WTC11 (cell line): ENCODE measurements around the gene CIDEC. TPM values are rescaled to one million over a fixed set of nuclear protein-coding genes. Genes with fewer than 3 reads are reported as not detected.

Source experiments
- ATAC-seq: fragments of 200-7000 bp; cut with Tn5 transposase; 2 replicates; pipeline ENCODE4 v1.10.0; 2021; ENCODE audit warnings: mild to moderate bottlenecking, moderate library complexity
- CTCF ChIA-PET: fragments of 300-600 bp; sonication (Branson Sonifier 250); formaldehyde crosslinking; loops from one replicate; lab custom pipeline; 2021; ENCODE audit warnings: antibody characterized with exemption; lab: Charles Lee
- POLR2A ChIA-PET: fragments of 350-600 bp; sonication (Branson Sonifier 250); formaldehyde crosslinking; loops from one replicate; lab custom pipeline; 2021; ENCODE audit warnings: antibody characterized with exemption; lab: Charles Lee
- DNase-seq: peaks from one replicate; pipeline ENCODE4 v3.0.0; 2021; ENCODE audit warnings: low spot score
- H3K27ac Mint-ChIP-seq: 2 replicates; pipeline ENCODE4 v1.8.0; 2021; ENCODE audit warnings: mixed read lengths
- H3K27me3 Mint-ChIP-seq: 2 replicates; pipeline ENCODE4 v1.8.0; 2021; ENCODE audit warnings: low read depth, mild to moderate bottlenecking, moderate library complexity, mixed read lengths
- H3K36me3 Mint-ChIP-seq: 2 replicates; pipeline ENCODE4 v1.8.0; 2021; ENCODE audit warnings: mixed read lengths
- H3K4me1 Mint-ChIP-seq: 2 replicates; pipeline ENCODE4 v1.8.0; 2022; ENCODE audit warnings: mixed read lengths
- H3K4me3 Mint-ChIP-seq: 2 replicates; pipeline ENCODE4 v1.8.0; 2021; ENCODE audit warnings: mild to moderate bottlenecking, moderate library complexity, mixed read lengths
- H3K9me3 Mint-ChIP-seq: 2 replicates; pipeline ENCODE4 v1.8.0; 2021; ENCODE audit warnings: mixed read lengths
- CREM ChIP-seq: sonication (generic); formaldehyde crosslinking; IDR thresholded peaks from 2 replicates; pipeline ENCODE4 v1.8.1; 2022; ENCODE audit warnings: mild to moderate bottlenecking, missing genetic modification reagents, moderate library complexity
- EMX1 ChIP-seq: fragments of 250-450 bp; sonication (Bioruptor Pico); IDR thresholded peaks from 2 replicates; pipeline ENCODE4 v1.8.0; 2021; ENCODE audit warnings: mild to moderate bottlenecking
- GABPB1 ChIP-seq: sonication (generic); formaldehyde crosslinking; IDR thresholded peaks from 2 replicates; pipeline ENCODE4 v1.8.1; 2023; ENCODE audit warnings: mild to moderate bottlenecking, missing genetic modification reagents
- GTF2I ChIP-seq: fragments of 250-450 bp; sonication (Bioruptor Pico); conservative IDR thresholded peaks from 2 replicates; pipeline ENCODE4 v1.4.0; 2021; ENCODE audit warnings: mild to moderate bottlenecking
- MYBL2 ChIP-seq: sonication (generic); formaldehyde crosslinking; IDR thresholded peaks from 2 replicates; pipeline ENCODE4 v1.8.1; 2023; ENCODE audit warnings: mild to moderate bottlenecking, moderate library complexity, missing genetic modification reagents
- NR1H2 ChIP-seq: sonication (generic); formaldehyde crosslinking; IDR thresholded peaks from 2 replicates; pipeline ENCODE4 v1.9.0; 2021; ENCODE audit warnings: mild to moderate bottlenecking, moderate library complexity, missing genetic modification reagents
- SMAD3 ChIP-seq: sonication (generic); formaldehyde crosslinking; IDR thresholded peaks from 2 replicates; pipeline ENCODE4 v1.8.0; 2022; ENCODE audit warnings: missing genetic modification reagents, mild to moderate bottlenecking, borderline replicate concordance
- TEAD4 ChIP-seq: sonication (generic); formaldehyde crosslinking; IDR thresholded peaks from 2 replicates; pipeline ENCODE4 v1.8.0; 2022; ENCODE audit warnings: mild to moderate bottlenecking, missing genetic modification reagents
- TP53 ChIP-seq: sonication (generic); formaldehyde crosslinking; IDR thresholded peaks from 2 replicates; pipeline ENCODE4 v1.8.1; 2023; ENCODE audit warnings: mild to moderate bottlenecking, missing genetic modification reagents
- ZNF317 ChIP-seq: sonication (generic); formaldehyde crosslinking; IDR thresholded peaks from 2 replicates; pipeline ENCODE4 v1.8.1; 2023; ENCODE audit warnings: low read depth, mild to moderate bottlenecking, moderate library complexity, missing genetic modification reagents, borderline replicate concordance
- total RNA-seq: library from RNA; stranded (reverse); gene quantifications from 3 replicates; pipeline ENCODE4 v1.2.3, GENCODE V29; 2021
- TF ChIP-seq, protein P1 (sequence below): sonication (generic); formaldehyde crosslinking; IDR thresholded peaks from 2 replicates; pipeline ENCODE4 v1.8.0; 2023; ENCODE audit warnings: missing genetic modification reagents, mild to moderate bottlenecking, borderline replicate concordance
- TF ChIP-seq, protein P2 (sequence below): sonication (generic); formaldehyde crosslinking; IDR thresholded peaks from 2 replicates; pipeline ENCODE4 v1.8.1; 2022; ENCODE audit warnings: mild to moderate bottlenecking, missing genetic modification reagents, moderate library complexity, borderline replicate concordance
- TF ChIP-seq, protein P3 (sequence below): fragments of 250-450 bp; sonication (Bioruptor Pico); IDR thresholded peaks from 2 replicates; pipeline ENCODE4 v2.1.2; 2022; ENCODE audit warnings: mild to moderate bottlenecking, moderate library complexity
- TF ChIP-seq, protein P4 (sequence below): sonication (generic); formaldehyde crosslinking; IDR thresholded peaks from 2 replicates; pipeline ENCODE4 v1.8.0; 2022; ENCODE audit warnings: mild to moderate bottlenecking, missing genetic modification reagents
- TF ChIP-seq, protein P5 (sequence below): fragments of 250-450 bp; sonication (Bioruptor Pico); IDR thresholded peaks from 2 replicates; pipeline ENCODE4 v1.8.0; 2021; ENCODE audit warnings: mild to moderate bottlenecking

CIDEC gene
- total RNA-seq, 1 experiment from 2014 or later: not detected

DNA sequence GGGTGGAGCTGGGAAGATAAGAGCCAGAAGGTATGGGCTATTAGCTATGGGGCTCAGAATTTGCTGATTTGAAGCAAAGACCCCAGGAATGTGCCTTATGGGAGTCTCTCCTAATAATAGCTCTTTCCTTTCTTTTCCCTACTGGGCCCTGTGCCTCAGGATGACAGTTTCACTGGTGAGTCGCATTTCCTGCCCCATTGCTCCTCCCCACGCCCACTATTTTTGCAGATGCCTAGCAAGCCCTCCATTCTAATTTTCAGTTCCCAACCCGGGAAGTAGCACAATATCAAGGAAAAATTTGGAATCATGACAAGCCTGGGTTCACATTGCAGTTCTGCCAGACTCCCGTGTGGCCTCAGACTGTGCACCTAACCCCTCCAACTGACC lies 23.2 kb upstream of the CIDEC start:
- Mint-ChIP-seq H3K27ac (no peak overlapping the region), H3K9me3 (no peaks in the 10 kb centered on the region), H3K27me3 (no peaks in the 10 kb centered on the region; the same call in 1 of the 2 replicates), H3K36me3 (no peaks in the 10 kb centered on the region), H3K4me1 (peaks cover 19% of the 10 kb centered on the region), H3K4me3 (peak overlapping the region; percentile 40)
- ChIA-PET CTCF (interaction anchor here (0.7 to 2.0 kb wide), 7 partner anchors 12 to 121 kb away, joined by 3 to 13 read pairs (median 4); no protein-coding TSS in a partner anchor), POLR2A (interaction anchor here (1.3 to 1.6 kb wide), 2 partner anchors 13 to 30 kb away, joined by 6 read pairs; partner anchors contain the start of gene CRELD1)
- ATAC-seq (no peak; the same call in 1 of the 2 replicates), DNase-seq (no peak)
- TF ChIP-seq, protein P1, sequence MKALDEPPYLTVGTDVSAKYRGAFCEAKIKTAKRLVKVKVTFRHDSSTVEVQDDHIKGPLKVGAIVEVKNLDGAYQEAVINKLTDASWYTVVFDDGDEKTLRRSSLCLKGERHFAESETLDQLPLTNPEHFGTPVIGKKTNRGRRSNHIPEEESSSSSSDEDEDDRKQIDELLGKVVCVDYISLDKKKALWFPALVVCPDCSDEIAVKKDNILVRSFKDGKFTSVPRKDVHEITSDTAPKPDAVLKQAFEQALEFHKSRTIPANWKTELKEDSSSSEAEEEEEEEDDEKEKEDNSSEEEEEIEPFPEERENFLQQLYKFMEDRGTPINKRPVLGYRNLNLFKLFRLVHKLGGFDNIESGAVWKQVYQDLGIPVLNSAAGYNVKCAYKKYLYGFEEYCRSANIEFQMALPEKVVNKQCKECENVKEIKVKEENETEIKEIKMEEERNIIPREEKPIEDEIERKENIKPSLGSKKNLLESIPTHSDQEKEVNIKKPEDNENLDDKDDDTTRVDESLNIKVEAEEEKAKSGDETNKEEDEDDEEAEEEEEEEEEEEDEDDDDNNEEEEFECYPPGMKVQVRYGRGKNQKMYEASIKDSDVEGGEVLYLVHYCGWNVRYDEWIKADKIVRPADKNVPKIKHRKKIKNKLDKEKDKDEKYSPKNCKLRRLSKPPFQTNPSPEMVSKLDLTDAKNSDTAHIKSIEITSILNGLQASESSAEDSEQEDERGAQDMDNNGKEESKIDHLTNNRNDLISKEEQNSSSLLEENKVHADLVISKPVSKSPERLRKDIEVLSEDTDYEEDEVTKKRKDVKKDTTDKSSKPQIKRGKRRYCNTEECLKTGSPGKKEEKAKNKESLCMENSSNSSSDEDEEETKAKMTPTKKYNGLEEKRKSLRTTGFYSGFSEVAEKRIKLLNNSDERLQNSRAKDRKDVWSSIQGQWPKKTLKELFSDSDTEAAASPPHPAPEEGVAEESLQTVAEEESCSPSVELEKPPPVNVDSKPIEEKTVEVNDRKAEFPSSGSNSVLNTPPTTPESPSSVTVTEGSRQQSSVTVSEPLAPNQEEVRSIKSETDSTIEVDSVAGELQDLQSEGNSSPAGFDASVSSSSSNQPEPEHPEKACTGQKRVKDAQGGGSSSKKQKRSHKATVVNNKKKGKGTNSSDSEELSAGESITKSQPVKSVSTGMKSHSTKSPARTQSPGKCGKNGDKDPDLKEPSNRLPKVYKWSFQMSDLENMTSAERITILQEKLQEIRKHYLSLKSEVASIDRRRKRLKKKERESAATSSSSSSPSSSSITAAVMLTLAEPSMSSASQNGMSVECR (CRISPR knock-in tag): no peak
- TF ChIP-seq, protein P2, sequence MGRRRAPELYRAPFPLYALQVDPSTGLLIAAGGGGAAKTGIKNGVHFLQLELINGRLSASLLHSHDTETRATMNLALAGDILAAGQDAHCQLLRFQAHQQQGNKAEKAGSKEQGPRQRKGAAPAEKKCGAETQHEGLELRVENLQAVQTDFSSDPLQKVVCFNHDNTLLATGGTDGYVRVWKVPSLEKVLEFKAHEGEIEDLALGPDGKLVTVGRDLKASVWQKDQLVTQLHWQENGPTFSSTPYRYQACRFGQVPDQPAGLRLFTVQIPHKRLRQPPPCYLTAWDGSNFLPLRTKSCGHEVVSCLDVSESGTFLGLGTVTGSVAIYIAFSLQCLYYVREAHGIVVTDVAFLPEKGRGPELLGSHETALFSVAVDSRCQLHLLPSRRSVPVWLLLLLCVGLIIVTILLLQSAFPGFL: no peak
- TF ChIP-seq, protein P3, sequence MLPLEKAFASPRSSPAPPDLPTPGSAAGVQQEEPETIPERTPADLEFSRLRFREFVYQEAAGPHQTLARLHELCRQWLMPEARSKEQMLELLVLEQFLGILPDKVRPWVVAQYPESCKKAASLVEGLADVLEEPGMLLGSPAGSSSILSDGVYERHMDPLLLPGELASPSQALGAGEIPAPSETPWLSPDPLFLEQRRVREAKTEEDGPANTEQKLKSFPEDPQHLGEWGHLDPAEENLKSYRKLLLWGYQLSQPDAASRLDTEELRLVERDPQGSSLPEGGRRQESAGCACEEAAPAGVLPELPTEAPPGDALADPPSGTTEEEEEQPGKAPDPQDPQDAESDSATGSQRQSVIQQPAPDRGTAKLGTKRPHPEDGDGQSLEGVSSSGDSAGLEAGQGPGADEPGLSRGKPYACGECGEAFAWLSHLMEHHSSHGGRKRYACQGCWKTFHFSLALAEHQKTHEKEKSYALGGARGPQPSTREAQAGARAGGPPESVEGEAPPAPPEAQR (CRISPR knock-in tag): no peak
- TF ChIP-seq, protein P4, sequence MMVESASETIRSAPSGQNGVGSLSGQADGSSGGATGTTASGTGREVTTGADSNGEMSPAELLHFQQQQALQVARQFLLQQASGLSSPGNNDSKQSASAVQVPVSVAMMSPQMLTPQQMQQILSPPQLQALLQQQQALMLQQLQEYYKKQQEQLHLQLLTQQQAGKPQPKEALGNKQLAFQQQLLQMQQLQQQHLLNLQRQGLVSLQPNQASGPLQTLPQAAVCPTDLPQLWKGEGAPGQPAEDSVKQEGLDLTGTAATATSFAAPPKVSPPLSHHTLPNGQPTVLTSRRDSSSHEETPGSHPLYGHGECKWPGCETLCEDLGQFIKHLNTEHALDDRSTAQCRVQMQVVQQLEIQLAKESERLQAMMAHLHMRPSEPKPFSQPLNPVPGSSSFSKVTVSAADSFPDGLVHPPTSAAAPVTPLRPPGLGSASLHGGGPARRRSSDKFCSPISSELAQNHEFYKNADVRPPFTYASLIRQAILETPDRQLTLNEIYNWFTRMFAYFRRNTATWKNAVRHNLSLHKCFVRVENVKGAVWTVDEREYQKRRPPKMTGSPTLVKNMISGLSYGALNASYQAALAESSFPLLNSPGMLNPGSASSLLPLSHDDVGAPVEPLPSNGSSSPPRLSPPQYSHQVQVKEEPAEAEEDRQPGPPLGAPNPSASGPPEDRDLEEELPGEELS (CRISPR knock-in tag): no peak
- TF ChIP-seq NR1H2 (CRISPR knock-in tag) (no peak), TEAD4 (no peak), MYBL2 (no peak), TP53 (CRISPR knock-in tag) (no peak), GABPB1 (CRISPR knock-in tag) (no peak), CREM (CRISPR knock-in tag) (no peak), EMX1 (CRISPR knock-in tag) (no peak), SMAD3 (CRISPR knock-in tag) (no peak), ZNF317 (CRISPR knock-in tag) (no peak), GTF2I (CRISPR knock-in tag) (no peak)
- TF ChIP-seq, protein P5, sequence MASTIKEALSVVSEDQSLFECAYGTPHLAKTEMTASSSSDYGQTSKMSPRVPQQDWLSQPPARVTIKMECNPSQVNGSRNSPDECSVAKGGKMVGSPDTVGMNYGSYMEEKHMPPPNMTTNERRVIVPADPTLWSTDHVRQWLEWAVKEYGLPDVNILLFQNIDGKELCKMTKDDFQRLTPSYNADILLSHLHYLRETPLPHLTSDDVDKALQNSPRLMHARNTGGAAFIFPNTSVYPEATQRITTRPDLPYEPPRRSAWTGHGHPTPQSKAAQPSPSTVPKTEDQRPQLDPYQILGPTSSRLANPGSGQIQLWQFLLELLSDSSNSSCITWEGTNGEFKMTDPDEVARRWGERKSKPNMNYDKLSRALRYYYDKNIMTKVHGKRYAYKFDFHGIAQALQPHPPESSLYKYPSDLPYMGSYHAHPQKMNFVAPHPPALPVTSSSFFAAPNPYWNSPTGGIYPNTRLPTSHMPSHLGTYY (CRISPR knock-in tag): no peak
